ENCODE measurements around the gene FRY.
"Not testable (repeated sequence)": the region's sequence is repeated elsewhere in the genome, so short reads cannot be mapped to it uniquely, and the experiment has no call there.

FRY gene

DNA sequence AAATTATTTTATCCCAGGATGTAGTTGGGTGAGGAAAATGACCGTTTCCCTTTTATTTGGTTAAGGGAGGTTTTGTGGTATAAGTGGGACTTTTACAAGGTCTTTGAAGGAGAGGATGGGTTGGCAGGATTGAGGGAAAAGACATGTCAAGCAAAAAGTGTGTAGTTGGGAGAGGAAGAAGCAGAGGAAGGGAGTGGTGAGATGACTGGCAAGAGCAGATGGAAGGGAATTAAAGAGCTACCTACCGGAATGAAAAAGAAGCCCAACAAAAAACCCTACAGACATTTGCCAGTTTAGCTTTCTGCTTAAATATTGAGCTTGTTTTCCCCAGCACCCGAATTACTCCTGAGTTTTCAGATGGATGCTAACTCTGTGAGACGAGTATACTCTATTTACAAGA, 19.6 kb downstream of the FRY start:
- no peaks in the 10 kb centered on the region for H3K9me3 ChIP-seq (ENCODE audit: severe bottlenecking)
- H3K36me3 ChIP-seq: no peaks in the 10 kb centered on the region; the same call in 1 of the 2 replicates
- no peaks in the 10 kb centered on the region for H3K27me3 ChIP-seq (ENCODE audit: insufficient read depth, low read depth, severe bottlenecking)
- H3K4me3 ChIP-seq (ENCODE audit: low read depth, low read length): no peak overlapping the region
- no peak for DNase-seq
- TF ChIP-seq, protein P1, sequence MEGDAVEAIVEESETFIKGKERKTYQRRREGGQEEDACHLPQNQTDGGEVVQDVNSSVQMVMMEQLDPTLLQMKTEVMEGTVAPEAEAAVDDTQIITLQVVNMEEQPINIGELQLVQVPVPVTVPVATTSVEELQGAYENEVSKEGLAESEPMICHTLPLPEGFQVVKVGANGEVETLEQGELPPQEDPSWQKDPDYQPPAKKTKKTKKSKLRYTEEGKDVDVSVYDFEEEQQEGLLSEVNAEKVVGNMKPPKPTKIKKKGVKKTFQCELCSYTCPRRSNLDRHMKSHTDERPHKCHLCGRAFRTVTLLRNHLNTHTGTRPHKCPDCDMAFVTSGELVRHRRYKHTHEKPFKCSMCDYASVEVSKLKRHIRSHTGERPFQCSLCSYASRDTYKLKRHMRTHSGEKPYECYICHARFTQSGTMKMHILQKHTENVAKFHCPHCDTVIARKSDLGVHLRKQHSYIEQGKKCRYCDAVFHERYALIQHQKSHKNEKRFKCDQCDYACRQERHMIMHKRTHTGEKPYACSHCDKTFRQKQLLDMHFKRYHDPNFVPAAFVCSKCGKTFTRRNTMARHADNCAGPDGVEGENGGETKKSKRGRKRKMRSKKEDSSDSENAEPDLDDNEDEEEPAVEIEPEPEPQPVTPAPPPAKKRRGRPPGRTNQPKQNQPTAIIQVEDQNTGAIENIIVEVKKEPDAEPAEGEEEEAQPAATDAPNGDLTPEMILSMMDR (IDR thresholded peaks at IDR 0.05; ENCODE audit: low read depth, low read length): no peak
- no peak overlapping the region for H3K27ac ChIP-seq

DNA sequence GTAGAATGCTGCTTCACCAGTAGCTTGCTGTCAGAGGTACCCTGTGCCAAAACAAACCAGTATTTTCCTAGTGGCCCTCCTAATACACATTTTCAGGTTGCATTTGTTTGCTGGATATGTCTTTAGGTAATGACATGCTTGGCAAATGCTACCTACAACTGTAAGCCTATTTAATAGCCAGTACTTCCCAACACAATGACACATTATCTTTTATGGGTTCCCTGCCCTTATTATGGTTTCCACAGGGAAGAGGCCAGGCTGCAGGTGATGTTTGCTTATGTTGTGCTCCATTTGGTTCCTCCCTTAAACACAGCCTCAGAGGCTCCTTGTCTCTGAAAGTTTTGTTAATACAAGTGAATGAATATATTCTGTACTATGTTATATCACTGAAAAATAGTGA, 24.7 kb downstream of the FRY start:
- no peak overlapping the region for H3K27ac ChIP-seq
- no peak for DNase-seq
- no peaks in the 10 kb centered on the region for H3K27me3 ChIP-seq (ENCODE audit: insufficient read depth, low read depth, severe bottlenecking)
- TF ChIP-seq, protein P1 (IDR thresholded peaks at IDR 0.05; ENCODE audit: low read depth, low read length): no peak
- H3K9me3 ChIP-seq (ENCODE audit: severe bottlenecking): no peaks in the 10 kb centered on the region
- H3K36me3 ChIP-seq: no peaks in the 10 kb centered on the region
- no peak overlapping the region for H3K4me3 ChIP-seq (ENCODE audit: low read depth, low read length)

DNA sequence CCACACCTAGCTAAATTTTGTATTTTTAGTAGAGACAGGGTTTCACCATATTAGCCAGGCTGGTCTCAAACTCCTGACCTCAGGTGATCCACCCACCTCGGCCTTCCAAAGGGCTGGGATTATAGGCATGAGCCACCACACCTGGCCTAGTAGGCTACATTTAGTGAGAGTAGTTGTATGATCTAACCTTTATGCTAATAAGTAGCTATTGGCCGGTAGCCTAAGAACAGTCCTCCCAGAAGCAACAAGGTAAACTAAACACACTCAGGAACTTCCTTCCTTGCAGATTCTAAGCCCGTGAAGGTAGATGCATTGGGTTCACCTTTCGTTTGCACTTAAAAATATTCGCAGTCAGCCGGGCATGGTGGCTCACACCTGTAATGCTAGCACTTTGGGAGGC, 25.8 kb downstream of the FRY start:
- not testable (repeated sequence) for H3K9me3 ChIP-seq (ENCODE audit: severe bottlenecking); DNase-seq

DNA sequence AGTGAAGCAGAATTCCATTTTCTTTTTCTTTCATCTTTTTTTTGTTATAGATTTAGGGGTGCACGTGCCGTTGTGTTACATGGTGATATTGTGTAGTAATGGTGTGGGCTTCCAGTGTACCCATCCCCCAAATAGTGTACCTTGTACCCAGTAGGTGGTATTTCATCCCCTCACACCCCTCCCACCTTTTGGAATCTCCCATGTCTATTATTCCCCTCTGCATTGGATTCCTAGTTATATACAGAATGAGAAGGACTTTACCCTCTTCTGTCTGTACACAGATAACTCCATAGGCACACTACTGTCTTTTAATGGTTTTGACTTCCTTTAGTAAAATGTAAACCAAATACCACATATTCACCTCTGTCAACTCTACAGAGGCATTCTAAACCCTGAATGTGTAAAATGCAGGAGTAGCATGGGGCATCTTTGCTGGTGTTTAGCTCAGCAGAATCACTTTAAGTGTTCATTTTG, 28.0 kb downstream of the FRY start:
- Histone ChIP-seq H3K27me3 (ENCODE audit: insufficient read depth, low read depth, severe bottlenecking) (no peaks in the 10 kb centered on the region), H3K27ac (no peak overlapping the region), H3K36me3 (no peaks in the 10 kb centered on the region), H3K9me3 (ENCODE audit: severe bottlenecking) (no peaks in the 10 kb centered on the region), H3K4me3 (ENCODE audit: low read depth, low read length) (no peak overlapping the region)
- TF ChIP-seq, protein P1 (IDR thresholded peaks at IDR 0.05; ENCODE audit: low read depth, low read length): no peak
- DNase-seq: no peak

More for the DNA sequence above, 25.8 kb downstream of the FRY start:
- not testable (repeated sequence) for H3K27ac ChIP-seq; H3K36me3 ChIP-seq; H3K27me3 ChIP-seq (ENCODE audit: insufficient read depth, low read depth, severe bottlenecking); H3K4me3 ChIP-seq (ENCODE audit: low read depth, low read length)

DNA sequence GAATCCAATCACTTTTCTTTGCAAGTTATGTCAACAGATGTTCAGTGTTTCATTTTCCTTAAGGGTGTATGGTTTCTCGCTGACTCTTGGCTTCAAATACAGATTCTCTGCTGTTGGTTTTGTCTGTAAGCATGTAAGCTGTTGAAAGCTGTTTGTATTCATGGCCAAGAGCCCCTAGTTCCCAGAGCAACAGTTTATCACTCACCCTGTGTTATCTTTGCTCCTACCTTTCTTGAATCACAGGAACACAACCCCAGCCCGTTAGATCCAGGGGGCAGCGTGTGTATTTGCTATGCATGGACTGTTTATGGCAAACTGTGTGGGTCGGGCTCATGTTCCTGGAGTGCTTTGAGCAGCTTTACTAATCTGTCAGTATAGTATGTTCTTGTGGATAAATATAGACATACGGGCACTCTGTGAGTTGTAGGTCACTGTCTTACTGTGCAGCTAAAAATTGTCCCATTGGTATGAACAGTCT, 28.9 kb downstream of the FRY start:
- Histone ChIP-seq H3K27ac (no peak overlapping the region), H3K4me3 (ENCODE audit: low read depth, low read length) (no peak overlapping the region), H3K36me3 (no peaks in the 10 kb centered on the region), H3K9me3 (ENCODE audit: severe bottlenecking) (no peaks in the 10 kb centered on the region), H3K27me3 (ENCODE audit: insufficient read depth, low read depth, severe bottlenecking) (no peaks in the 10 kb centered on the region)
- DNase-seq: peak; percentile 14
- TF ChIP-seq, protein P1 (IDR thresholded peaks at IDR 0.05; ENCODE audit: low read depth, low read length): no peak

DNA sequence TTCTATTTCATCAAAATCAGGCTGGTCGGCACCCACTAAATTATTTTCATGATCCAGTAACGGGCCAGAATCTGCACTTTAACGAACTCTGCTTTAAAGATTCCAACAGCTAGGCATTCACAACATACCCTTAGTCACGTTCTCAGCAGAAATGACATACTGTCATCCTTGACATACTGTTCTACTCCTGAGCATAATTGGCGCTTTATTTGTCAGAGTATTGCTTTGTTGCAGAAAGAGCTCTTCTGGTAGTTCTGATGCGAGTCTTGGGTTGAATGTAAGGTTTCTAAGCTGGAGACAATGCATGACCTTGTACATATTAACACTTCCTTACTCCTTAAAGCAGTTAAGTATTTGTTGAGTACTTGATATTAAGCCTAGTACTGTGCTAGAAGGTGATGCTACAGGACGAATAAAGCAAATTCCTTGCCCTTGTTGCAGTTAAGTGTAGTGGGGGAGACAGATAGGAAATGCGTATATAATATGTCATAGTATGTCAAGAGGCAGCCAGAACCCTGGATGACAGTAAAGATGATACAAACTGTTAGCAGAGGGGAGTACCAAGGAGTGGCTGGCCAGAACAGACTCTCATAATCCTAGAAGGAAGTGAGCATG, 32.2 kb downstream of the FRY start:
- DNase-seq: no peak
- H3K4me3 ChIP-seq (ENCODE audit: low read depth, low read length): no peak overlapping the region
- H3K27me3 ChIP-seq (ENCODE audit: insufficient read depth, low read depth, severe bottlenecking): no peaks in the 10 kb centered on the region
- no peaks in the 10 kb centered on the region for H3K9me3 ChIP-seq (ENCODE audit: severe bottlenecking)
- TF ChIP-seq, protein P1 (IDR thresholded peaks at IDR 0.05; ENCODE audit: low read depth, low read length): no peak
- H3K36me3 ChIP-seq: no peaks in the 10 kb centered on the region
- no peak overlapping the region for H3K27ac ChIP-seq

Data from WERI-Rb-1 (cell line).